Caco-2 (cell line): Measurements from ENCODE around the gene PFDN2. TPM values are rescaled to one million over a fixed set of nuclear protein-coding genes. Genes with fewer than 3 reads are reported as not detected.

Source experiments
- BruUV-seq: library from RNA; stranded (reverse); fragments of 400-500 nt; replicated peaks from 2 replicates; lab custom pipeline; 2021; lab: Mats Ljungman, UMichigan
- CTCF ChIA-PET: fragments of 300-600 bp; sonication (Branson Sonifier 250); formaldehyde crosslinking; loops from one replicate; lab custom pipeline; 2022; ENCODE audit warnings: antibody characterized with exemption; lab: Charles Lee
- POLR2A ChIA-PET: fragments of 300-600 bp; sonication (Branson Sonifier 250); formaldehyde crosslinking; loops from one replicate; lab custom pipeline; 2022; ENCODE audit warnings: antibody characterized with exemption; lab: Charles Lee
- DNase-seq, 2 experiments: peaks; one replicate each; pipeline versions ENCODE4 v3.0.0 to v3.0.0-alpha.2; 2020 to 2022
- H3K27me3 ChIP-seq: replicated peaks from 2 replicates; pipeline ENCODE4 v1.6.0; 2011; ENCODE audit warnings: low read length; ENCODE audit not compliant: control insufficient read depth, insufficient read depth
- H3K36me3 ChIP-seq: 2 replicates; pipeline ENCODE4 v1.5.1; 2011; ENCODE audit warnings: low read length; ENCODE audit not compliant: control insufficient read depth, insufficient read depth
- H3K4me1 ChIP-seq: fragments of 250-450 bp; sonication (Bioruptor Pico); 2 replicates; pipeline ENCODE4 v1.5.1; 2020; ENCODE audit warnings: mild to moderate bottlenecking
- H3K4me3 ChIP-seq: 2 replicates; pipeline ENCODE4 v1.5.1; 2011; ENCODE audit warnings: low read depth, mild to moderate bottlenecking, control low read depth, low read length
- H3K9me3 ChIP-seq: fragments of 250-450 bp; sonication (Bioruptor Pico); 2 replicates; pipeline ENCODE4 v1.5.1; 2020; ENCODE audit warnings: mild to moderate bottlenecking, moderate library complexity
- H3K27ac Mint-ChIP-seq: one replicate; pipeline ENCODE4 v1.8.0; 2022; ENCODE audit warnings: mixed read lengths; ENCODE audit not compliant: unreplicated experiment
- H3K27me3 Mint-ChIP-seq: one replicate; pipeline ENCODE4 v1.8.0; 2022; ENCODE audit warnings: mixed read lengths; ENCODE audit not compliant: insufficient read depth, unreplicated experiment
- H3K36me3 Mint-ChIP-seq: one replicate; pipeline ENCODE4 v1.8.0; 2022; ENCODE audit warnings: mild to moderate bottlenecking, mixed read lengths; ENCODE audit not compliant: insufficient read depth, unreplicated experiment
- H3K4me1 Mint-ChIP-seq: one replicate; pipeline ENCODE4 v1.8.0; 2022; ENCODE audit warnings: low read depth, mixed read lengths; ENCODE audit not compliant: unreplicated experiment
- H3K4me3 Mint-ChIP-seq: one replicate; pipeline ENCODE4 v1.8.0; 2022; ENCODE audit warnings: mild to moderate bottlenecking, moderate library complexity, mixed read lengths; ENCODE audit not compliant: unreplicated experiment
- H3K9me3 Mint-ChIP-seq: one replicate; pipeline ENCODE4 v1.8.0; 2022; ENCODE audit warnings: mixed read lengths; ENCODE audit not compliant: unreplicated experiment
- CTCF ChIP-seq, 2 experiments: fragments of 200-600 bp in 1 of 2; IDR thresholded peaks; 1 replicate in 1 of 2; 2 replicates in 1 of 2; pipeline versions ENCODE4 v1.5.1 to v1.8.0; 2011 to 2022; ENCODE audit warnings: antibody characterized with exemption in 1 of 2, control low read depth in 1 of 2, inconsistent platforms in 1 of 2, low read depth in 1 of 2, low read length in 1 of 2, mild to moderate bottlenecking in 1 of 2, moderate library complexity in 1 of 2; ENCODE audit not compliant: insufficient read depth in 1 of 2, severe bottlenecking in 1 of 2, unreplicated experiment in 1 of 2
- intact Hi-C: fragments of 100-400 bp; cut with micrococcal nuclease; formaldehyde crosslinking; loops from one replicate; pipeline ENCODE4 v1.10.0; 2022; ENCODE audit not compliant: unreplicated experiment
- total RNA-seq: library from RNA; stranded (reverse); gene quantifications from 2 replicates; pipeline ENCODE4 v1.2.3, GENCODE V29; 2022

The PFDN2 gene
- total RNA-seq, 1 experiment from 2014 or later: 88.0 TPM

- intact Hi-C loops: no loop called here
- peaks cover 9% of the 10 kb centered on the region for H3K4me1 Mint-ChIP-seq
- no peak within 1 kb of the TSS for H3K4me3 Mint-ChIP-seq
- no peaks in the 10 kb centered on the region for H3K36me3 ChIP-seq
- no peak for TF ChIP-seq CTCF (IDR thresholded peaks at IDR 0.05; ENCODE audit: insufficient read depth in 1 of 2, low read depth in 1 of 2, low read length in 1 of 2, severe bottlenecking in 1 of 2, unreplicated experiment in 1 of 2)
- no peak within 1 kb of the TSS for H3K4me3 ChIP-seq
- no peaks in the 10 kb centered on the region for H3K9me3 Mint-ChIP-seq
- no TSS peak for BruUV-seq
- DNase-seq: no peak
- H3K27me3 ChIP-seq: no peaks in the 10 kb centered on the region
- no peaks in the 10 kb centered on the region for H3K4me1 ChIP-seq
- H3K9me3 ChIP-seq: no peaks in the 10 kb centered on the region
- H3K36me3 Mint-ChIP-seq: peaks cover 4% of the 10 kb centered on the region
- H3K27ac Mint-ChIP-seq: no peak within 1 kb of the TSS
- POLR2A ChIA-PET: interaction anchor here (0.6 kb wide), 1 partner anchor 299 kb away, joined by 3 read pairs; no protein-coding TSS in a partner anchor
- CTCF ChIA-PET: interaction anchor here (0.6 to 3.4 kb wide), 2 partner anchors 28 to 32 kb away, joined by 3 to 32 read pairs; partner anchors contain the start of gene KLHDC9
- no peaks in the 10 kb centered on the region for H3K27me3 Mint-ChIP-seq
Measured at GRCh38 chr1:161069731-161070270, 48.0 kb downstream of the PFDN2 start, which contains the start of gene ARHGAP30. TSS of gene ARHGAP30 (minus strand) at chr1:161069891. CDS start at chr1:161069624, 267 bp downstream.

- Mint-ChIP-seq H3K27ac (no peak overlapping the region), H3K4me1 (peaks cover 9% of the 10 kb centered on the region), H3K9me3 (no peaks in the 10 kb centered on the region), H3K4me3 (no peak overlapping the region), H3K27me3 (peaks cover 3% of the 10 kb centered on the region), H3K36me3 (peaks cover 4% of the 10 kb centered on the region)
- no peak for TF ChIP-seq CTCF (IDR thresholded peaks at IDR 0.05; ENCODE audit: insufficient read depth in 1 of 2, low read depth in 1 of 2, low read length in 1 of 2, severe bottlenecking in 1 of 2, unreplicated experiment in 1 of 2)
- Histone ChIP-seq H3K36me3 (no peaks in the 10 kb centered on the region), H3K27me3 (no peaks in the 10 kb centered on the region), H3K4me3 (no peak overlapping the region), H3K9me3 (no peaks in the 10 kb centered on the region), H3K4me1 (no peaks in the 10 kb centered on the region)
- POLR2A ChIA-PET: no interaction called here
- CTCF ChIA-PET: no interaction called here
- intact Hi-C loops: no loop called here
- no TSS peak for BruUV-seq
- DNase-seq: no peak
Measured at GRCh38 chr1:161069241-161069640, 48.6 kb downstream of the PFDN2 start.

GRCh38 chr1:161068306-161069234 lies 49.3 kb downstream of the PFDN2 start:
- no peaks in the 10 kb centered on the region for H3K9me3 ChIP-seq
- peaks cover 9% of the 10 kb centered on the region for H3K4me1 Mint-ChIP-seq
- no peak for DNase-seq
- ChIA-PET CTCF (interaction anchor here (0.5 kb wide), 1 partner anchor 75 kb away, joined by 4 read pairs; no protein-coding TSS in a partner anchor), POLR2A (no interaction called here)
- no peak overlapping the region for H3K4me3 ChIP-seq
- H3K36me3 Mint-ChIP-seq: no peaks in the 10 kb centered on the region
- no peak overlapping the region for H3K4me3 Mint-ChIP-seq
- H3K27me3 ChIP-seq: no peaks in the 10 kb centered on the region
- H3K4me1 ChIP-seq: no peaks in the 10 kb centered on the region
- H3K9me3 Mint-ChIP-seq: no peaks in the 10 kb centered on the region
- BruUV-seq: no TSS peak
- intact Hi-C loops: no loop called here
- no peak overlapping the region for H3K27ac Mint-ChIP-seq
- no peaks in the 10 kb centered on the region for H3K36me3 ChIP-seq
- peaks cover 3% of the 10 kb centered on the region for H3K27me3 Mint-ChIP-seq
- TF ChIP-seq CTCF (IDR thresholded peaks at IDR 0.05; ENCODE audit: insufficient read depth in 1 of 2, low read depth in 1 of 2, low read length in 1 of 2, severe bottlenecking in 1 of 2, unreplicated experiment in 1 of 2): no peak
